A549 (cell line): ENCODE measurements around the gene MRPL44. TPM values are rescaled to one million over a fixed set of nuclear protein-coding genes. Genes with fewer than 3 reads are reported as not detected.

Experiments
- ATAC-seq, 2 experiments: fragments of 200-7000 bp in 1 of 2; fragments of >200 bp in 1 of 2; cut with Nextera tagmentation in 1 of 2; cut with Tn5 transposase in 1 of 2; 3 replicates each; pipeline versions ENCODE4 v1.8.0 to v1.9.1; 2018 to 2020; ENCODE audit warnings: mild to moderate bottlenecking in 1 of 2, moderate library complexity in 1 of 2
- CTCF ChIA-PET: fragments of 300-600 bp; sonication (Branson Sonifier 250); formaldehyde crosslinking; extraction: SDS; loops from one replicate; lab custom pipeline; 2021; ENCODE audit warnings: antibody characterized with exemption, inconsistent platforms; lab: Yijun Ruan, JAX
- POLR2A ChIA-PET: fragments of 350-600 bp; formaldehyde crosslinking; extraction: SDS; loops from one replicate; lab custom pipeline; 2021; ENCODE audit warnings: antibody characterized with exemption, inconsistent platforms; lab: Yijun Ruan, JAX
- DNase-seq, 2 experiments: peaks; one replicate each; pipeline versions ENCODE4 v3.0.0 to v3.0.0-alpha.2; 2011 to 2016; ENCODE audit warnings: low read depth in 1 of 2, low spot score in 1 of 2
- FAIRE-seq: peaks from 2 replicates; lab custom pipeline; 2011; peaks lifted over from hg19 to GRCh38; lab: Jason Lieb, UNC
- H3K27ac ChIP-seq, 2 experiments: fragments of >200 bp; sonication (Bioruptor Twin); formaldehyde crosslinking; 3 replicates each; pipeline ENCODE4 v1.5.1; 2016 to 2017
- H3K4me1 ChIP-seq: fragments of >200 bp; sonication (Bioruptor Twin); formaldehyde crosslinking; 3 replicates; pipeline ENCODE4 v1.6.1; 2016
- H3K4me2 ChIP-seq: fragments of >200 bp; sonication (Bioruptor Twin); formaldehyde crosslinking; 3 replicates; pipeline ENCODE4 v1.6.1; 2016
- H3K4me3 ChIP-seq: fragments of >200 bp; sonication (Bioruptor Twin); formaldehyde crosslinking; 3 replicates; pipeline ENCODE4 v1.5.1; 2016
- H3K9me3 ChIP-seq: fragments of >200 bp; sonication (Bioruptor Twin); formaldehyde crosslinking; 3 replicates; pipeline ENCODE4 v1.6.1; 2016
- BHLHE40 ChIP-seq: IDR thresholded peaks from 2 replicates; pipeline ENCODE4 v1.6.1; 2012; ENCODE audit warnings: low read depth, low read length, inconsistent platforms
- CEBPB ChIP-seq, 2 experiments: fragments of >200 bp in 1 of 2; sonication (Bioruptor Twin) in 1 of 2; formaldehyde crosslinking in 1 of 2; IDR thresholded peaks; 2 replicates each; pipeline ENCODE4 v1.6.1; 2012 to 2016
- CHD2 ChIP-seq: fragments of 150-350 bp; IDR thresholded peaks from 2 replicates; pipeline ENCODE4 v1.6.1; 2014; ENCODE audit warnings: low read length; ENCODE audit not compliant: partially characterized antibody
- CHD4 ChIP-seq: fragments of 200-600 bp; sonication (generic); IDR thresholded peaks from 2 replicates; pipeline ENCODE4 v1.6.1; 2016; ENCODE audit warnings: antibody characterized with exemption, mild to moderate bottlenecking, borderline replicate concordance
- EP300 ChIP-seq, 2 experiments: fragments of >200 bp; sonication (Bioruptor Twin); formaldehyde crosslinking; IDR thresholded peaks; 2 replicates in 1 of 2; 3 replicates in 1 of 2; pipeline ENCODE4 v1.6.1; 2016 to 2017
- ESRRA ChIP-seq: fragments of 150-350 bp; IDR thresholded peaks from 2 replicates; pipeline ENCODE4 v1.6.1; 2014; ENCODE audit warnings: mild to moderate bottlenecking, low read length, borderline replicate concordance
- FOSL2 ChIP-seq, 2 experiments: fragments of 450-650 bp in 1 of 2; fragments of >200 bp in 1 of 2; sonication (Bioruptor Twin) in 1 of 2; formaldehyde crosslinking; IDR thresholded peaks; 2 replicates each; pipeline versions ENCODE4 v1.5.0 to v1.6.1; 2016 to 2020; ENCODE audit warnings: mild to moderate bottlenecking in 1 of 2, moderate library complexity in 1 of 2
- FOXS1 ChIP-seq: fragments of 250-450 bp; sonication (Bioruptor Pico); IDR thresholded peaks from 2 replicates; pipeline ENCODE4 v1.5.0; 2020; ENCODE audit warnings: mild to moderate bottlenecking, moderate library complexity
- HDAC2 ChIP-seq: fragments of 200-600 bp; sonication (generic); IDR thresholded peaks from 2 replicates; pipeline ENCODE4 v1.6.1; 2016
- HES2 ChIP-seq: fragments of >200 bp; sonication (Bioruptor Twin); formaldehyde crosslinking; IDR thresholded peaks from 2 replicates; pipeline ENCODE4 v1.6.1; 2016
- HOXA7 ChIP-seq: fragments of 250-450 bp; sonication (Bioruptor Pico); IDR thresholded peaks from 2 replicates; pipeline ENCODE4 v1.5.0; 2020; ENCODE audit warnings: mild to moderate bottlenecking, moderate library complexity
- HOXB13 ChIP-seq: fragments of 250-450 bp; sonication (Bioruptor Pico); IDR thresholded peaks from 2 replicates; pipeline ENCODE4 v1.5.0; 2020; ENCODE audit warnings: low read depth, mild to moderate bottlenecking, moderate library complexity
- HOXB5 ChIP-seq: fragments of 250-450 bp; sonication (Bioruptor Pico); IDR thresholded peaks from 2 replicates; pipeline ENCODE4 v1.5.0; 2020; ENCODE audit warnings: mild to moderate bottlenecking, moderate library complexity
- JUN ChIP-seq, 2 experiments: fragments of >200 bp; sonication (Bioruptor Twin); formaldehyde crosslinking; IDR thresholded peaks; 2 replicates in 1 of 2; 3 replicates in 1 of 2; pipeline ENCODE4 v1.6.1; 2016 to 2017
- JUNB ChIP-seq: fragments of >200 bp; sonication (Bioruptor Twin); formaldehyde crosslinking; IDR thresholded peaks from 2 replicates; pipeline ENCODE4 v1.6.1; 2016
- KDM5A ChIP-seq: fragments of 200-600 bp; sonication (generic); IDR thresholded peaks from 2 replicates; pipeline ENCODE4 v1.6.1; 2016; ENCODE audit warnings: antibody characterized with exemption, mild to moderate bottlenecking
- MAZ ChIP-seq: fragments of 150-350 bp; IDR thresholded peaks from 2 replicates; pipeline ENCODE4 v1.6.1; 2014; ENCODE audit warnings: antibody characterized with exemption, low read depth, low read length, borderline replicate concordance
- NFE2L2 ChIP-seq: fragments of 150-350 bp; conservative IDR thresholded peaks from 2 replicates; pipeline ENCODE4 v1.6.1; 2014; ENCODE audit warnings: low read length
- NPAS2 ChIP-seq: fragments of 250-450 bp; sonication (Bioruptor Pico); IDR thresholded peaks from 2 replicates; pipeline ENCODE4 v1.8.0; 2022; ENCODE audit warnings: mild to moderate bottlenecking, moderate library complexity, borderline replicate concordance
- PBX3 ChIP-seq: IDR thresholded peaks from 2 replicates; pipeline ENCODE4 v1.6.1; 2012
- PHF8 ChIP-seq: fragments of 200-600 bp; sonication (generic); IDR thresholded peaks from 2 replicates; pipeline ENCODE4 v1.6.1; 2016; ENCODE audit warnings: low read depth, mild to moderate bottlenecking, antibody characterized with exemption, moderate library complexity, borderline replicate concordance
- POLR2AphosphoS2 ChIP-seq: conservative IDR thresholded peaks from 2 replicates; pipeline ENCODE4 v1.6.1; 2012; ENCODE audit warnings: low read length, improper control_type of control experiment, inconsistent platforms
- RARB ChIP-seq: fragments of 250-450 bp; sonication (Bioruptor Pico); IDR thresholded peaks from 2 replicates; pipeline ENCODE4 v1.8.0; 2021; ENCODE audit warnings: mild to moderate bottlenecking, moderate library complexity
- RCOR1 ChIP-seq: fragments of 150-350 bp; IDR thresholded peaks from 2 replicates; pipeline ENCODE4 v1.6.1; 2014; ENCODE audit warnings: antibody characterized with exemption, low read length, low read depth
- REST ChIP-seq: fragments of 200-600 bp; sonication (generic); IDR thresholded peaks from 2 replicates; pipeline ENCODE4 v1.6.1; 2016; ENCODE audit warnings: antibody characterized with exemption, mild to moderate bottlenecking, moderate library complexity
- USF2 ChIP-seq: fragments of 450-650 bp; IDR thresholded peaks from 2 replicates; pipeline ENCODE4 v1.6.1; 2014; ENCODE audit warnings: antibody characterized with exemption
- ZFP36 ChIP-seq: fragments of 450-650 bp; IDR thresholded peaks from 2 replicates; pipeline ENCODE4 v1.6.1; 2014; ENCODE audit warnings: borderline replicate concordance; ENCODE audit not compliant: partially characterized antibody
- WGBS: methylation state at CpG from one replicate; pipeline ENCODE4 v1.1.6; 2017; ENCODE audit errors: missing lambda C conversion rate; 5-methylcytosine and 5-hydroxymethylcytosine counted together
- polyA plus RNA-seq, 4 experiments: library from polyadenylated mRNA; depleted of rRNA in 3 of 4; stranded (reverse); fragments of >200 nt; fragmentation: RNase III in 1 of 4; extraction: RNeasy Plus Mini Kit Qiagen cat#74134 plus additional on column Dnase treatment in 1 of 4; gene quantifications; 2 replicates in 3 of 4; 3 replicates in 1 of 4; pipeline ENCODE4 v1.2.3, GENCODE V29; 2011 to 2017
- TF ChIP-seq, protein P1 (sequence below): IDR thresholded peaks from 2 replicates; pipeline ENCODE4 v1.6.1; 2012
- TF ChIP-seq, protein P2 (sequence below): fragments of 250-450 bp; sonication (Bioruptor Pico); IDR thresholded peaks from 2 replicates; pipeline ENCODE4 v1.5.0; 2021; ENCODE audit warnings: mild to moderate bottlenecking, moderate library complexity, borderline replicate concordance
- TF ChIP-seq, protein P3 (sequence below): fragments of >200 bp; sonication (Bioruptor Twin); formaldehyde crosslinking; IDR thresholded peaks from 3 replicates; pipeline ENCODE4 v1.6.1; 2016

Gene MRPL44
- polyA plus RNA-seq, 2 of the 4 experiments (the other 2 are of a cell fraction): 39.0 to 39.2 TPM

DNA sequence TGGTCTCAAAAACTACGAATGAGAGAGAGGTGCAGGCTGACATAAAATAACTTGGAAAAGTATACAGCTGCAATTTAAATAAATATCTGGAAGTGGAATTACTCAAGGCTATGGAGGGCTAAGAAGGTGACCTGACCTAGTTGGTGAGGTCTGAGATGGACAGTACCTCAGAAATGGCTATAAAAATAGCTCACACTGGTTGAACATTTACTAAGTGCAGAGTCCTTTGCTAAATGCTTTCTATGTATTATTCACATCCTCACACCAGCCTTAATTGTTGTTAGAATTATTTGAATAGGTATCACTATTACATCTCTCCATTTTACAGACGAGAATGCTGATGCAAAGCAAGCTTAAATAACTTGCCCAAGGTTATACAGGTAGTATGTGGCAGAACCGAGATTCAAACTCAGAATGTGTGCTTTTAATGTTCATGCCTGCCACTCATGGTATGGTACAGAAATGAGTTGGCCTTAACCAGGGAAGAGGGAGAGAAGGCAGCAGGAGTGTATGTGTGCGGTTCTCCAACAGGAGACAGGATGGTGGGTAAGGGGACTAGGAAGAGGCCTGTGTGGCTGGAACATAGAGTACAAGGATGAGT, 37.4 kb downstream of the MRPL44 start (continued):
- TF ChIP-seq CHD2 (no peak), ESRRA (no peak), NFE2L2 (no peak), HOXB13 (CRISPR knock-in tag) (no peak), EP300 (IDR thresholded peaks at IDR 0.05) (no peak), MAZ (no peak), JUN (IDR thresholded peaks at IDR 0.05) (no peak)

GRCh38 chr2:223995569-223995968, 38.3 kb downstream of the MRPL44 start:
- FAIRE-seq: no peak
- WGBS: 67% methylated on average over 5 of the region's 5 CpGs
- ChIA-PET CTCF (interaction anchor here (1.0 to 15.9 kb wide), 9 partner anchors 10 to 348 kb away, joined by 3 to 360 read pairs (median 15); partner anchors contain the start of gene SERPINE2), POLR2A (no interaction called here)
- Histone ChIP-seq H3K4me3 (no peak overlapping the region), H3K4me2 (no peak overlapping the region), H3K4me1 (peaks cover 19% of the 10 kb centered on the region; the same call in 2 of the 3 replicates), H3K27ac (peak overlapping the region; percentile 38 to 51), H3K9me3 (0 out of 3 replicates have a peak, but pooled peaks cover 3% of the 10 kb centered on the region)
- DNase-seq: peak in 1 of 2 experiments; percentile 29
- ATAC-seq: no peak
- TF ChIP-seq CEBPB (IDR thresholded peaks at IDR 0.05): peak; percentile 35 to 45; a peak in 2 of 4 replicates
- TF ChIP-seq RARB (CRISPR knock-in tag): no peak
- no peak for TF ChIP-seq HOXB5 (CRISPR knock-in tag)
- TF ChIP-seq PHF8: no peak
- no peak for TF ChIP-seq MAZ
- no peak for TF ChIP-seq CHD4
- no peak for TF ChIP-seq RCOR1
- no peak for TF ChIP-seq POLR2AphosphoS2
- no peak for TF ChIP-seq KDM5A
- no peak for TF ChIP-seq FOXS1 (CRISPR knock-in tag)
- TF ChIP-seq BHLHE40: no peak
- TF ChIP-seq PBX3: no peak
- TF ChIP-seq, protein P1, sequence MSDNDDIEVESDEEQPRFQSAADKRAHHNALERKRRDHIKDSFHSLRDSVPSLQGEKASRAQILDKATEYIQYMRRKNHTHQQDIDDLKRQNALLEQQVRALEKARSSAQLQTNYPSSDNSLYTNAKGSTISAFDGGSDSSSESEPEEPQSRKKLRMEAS: no peak
- TF ChIP-seq USF2: no peak
- TF ChIP-seq HOXA7: no peak
- TF ChIP-seq JUNB: peak; percentile 42; the same call in 1 of the 2 replicates
- TF ChIP-seq, protein P2, sequence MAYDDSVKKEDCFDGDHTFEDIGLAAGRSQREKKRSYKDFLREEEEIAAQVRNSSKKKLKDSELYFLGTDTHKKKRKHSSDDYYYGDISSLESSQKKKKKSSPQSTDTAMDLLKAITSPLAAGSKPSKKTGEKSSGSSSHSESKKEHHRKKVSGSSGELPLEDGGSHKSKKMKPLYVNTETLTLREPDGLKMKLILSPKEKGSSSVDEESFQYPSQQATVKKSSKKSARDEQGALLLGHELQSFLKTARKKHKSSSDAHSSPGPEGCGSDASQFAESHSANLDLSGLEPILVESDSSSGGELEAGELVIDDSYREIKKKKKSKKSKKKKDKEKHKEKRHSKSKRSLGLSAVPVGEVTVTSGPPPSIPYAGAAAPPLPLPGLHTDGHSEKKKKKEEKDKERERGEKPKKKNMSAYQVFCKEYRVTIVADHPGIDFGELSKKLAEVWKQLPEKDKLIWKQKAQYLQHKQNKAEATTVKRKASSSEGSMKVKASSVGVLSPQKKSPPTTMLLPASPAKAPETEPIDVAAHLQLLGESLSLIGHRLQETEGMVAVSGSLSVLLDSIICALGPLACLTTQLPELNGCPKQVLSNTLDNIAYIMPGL: no peak
- no peak for TF ChIP-seq NPAS2 (CRISPR knock-in tag)
- TF ChIP-seq HES2: peak; percentile 58; the same call in 1 of the 2 replicates
- TF ChIP-seq HDAC2: no peak
- no peak for TF ChIP-seq REST
- TF ChIP-seq, protein P3, sequence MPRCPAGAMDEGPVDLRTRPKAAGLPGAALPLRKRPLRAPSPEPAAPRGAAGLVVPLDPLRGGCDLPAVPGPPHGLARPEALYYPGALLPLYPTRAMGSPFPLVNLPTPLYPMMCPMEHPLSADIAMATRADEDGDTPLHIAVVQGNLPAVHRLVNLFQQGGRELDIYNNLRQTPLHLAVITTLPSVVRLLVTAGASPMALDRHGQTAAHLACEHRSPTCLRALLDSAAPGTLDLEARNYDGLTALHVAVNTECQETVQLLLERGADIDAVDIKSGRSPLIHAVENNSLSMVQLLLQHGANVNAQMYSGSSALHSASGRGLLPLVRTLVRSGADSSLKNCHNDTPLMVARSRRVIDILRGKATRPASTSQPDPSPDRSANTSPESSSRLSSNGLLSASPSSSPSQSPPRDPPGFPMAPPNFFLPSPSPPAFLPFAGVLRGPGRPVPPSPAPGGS: no peak
- peak; percentile 61 for TF ChIP-seq ZFP36
- no peak for TF ChIP-seq FOSL2 (IDR thresholded peaks at IDR 0.05)
- TF ChIP-seq FOSL2 (CRISPR knock-in tag; IDR thresholded peaks at IDR 0.05): peak; percentile 76
- TF ChIP-seq NFE2L2: no peak
